GM21576 (cell line): ENCODE results near the gene ESRRA.
"Not testable (repeated sequence)": the region's sequence is repeated elsewhere in the genome, so short reads cannot be mapped to it uniquely, and the experiment has no call there.

ENCODE experiments used
- ATAC-seq: cut with Tn5 transposase; IDR thresholded peaks from one replicate; pipeline ENCODE4 v1.9.1; 2021; ENCODE audit warnings: mild to moderate bottlenecking, moderate library complexity; ENCODE audit not compliant: unreplicated experiment

The ESRRA gene

GRCh38 chr11:64307795-64308194 is 2.5 kb downstream of the ESRRA start:
- ATAC-seq: not testable (repeated sequence)

- ATAC-seq: no peak
Observed at GRCh38 chr11:64312947-64313346, 7.6 kb downstream of the ESRRA start.

DNA sequence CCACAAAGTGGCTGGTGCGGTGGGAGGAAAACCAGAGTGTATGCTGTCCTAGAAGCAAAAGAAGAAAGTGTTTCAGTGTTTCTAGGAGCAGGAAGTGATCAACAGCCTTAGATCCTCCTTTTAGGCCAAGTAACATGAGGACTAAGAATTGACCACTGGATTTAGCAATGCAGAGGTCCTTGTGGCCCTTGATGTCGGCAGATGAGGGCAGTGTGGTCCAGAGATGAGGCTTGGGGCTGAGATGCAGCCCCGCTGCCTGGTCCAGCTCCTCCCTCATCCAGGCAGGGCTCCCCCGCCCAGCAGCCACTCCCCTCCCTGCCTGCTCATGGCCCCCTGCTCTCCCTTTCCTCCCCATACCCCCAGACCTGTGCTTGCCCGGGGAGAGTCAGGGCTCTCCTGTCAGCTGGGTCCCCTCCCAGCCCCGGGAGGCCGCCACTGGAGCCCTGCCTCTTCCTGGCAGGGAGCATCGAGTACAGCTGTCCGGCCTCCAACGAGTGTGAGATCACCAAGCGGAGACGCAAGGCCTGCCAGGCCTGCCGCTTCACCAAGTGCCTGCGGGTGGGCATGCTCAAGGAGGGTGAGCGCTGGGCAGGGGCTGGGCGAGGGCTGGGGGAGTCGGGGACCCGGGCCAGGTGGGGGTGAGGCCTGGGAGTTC is 8.3 kb downstream of the ESRRA start:
- ATAC-seq: no peak

DNA sequence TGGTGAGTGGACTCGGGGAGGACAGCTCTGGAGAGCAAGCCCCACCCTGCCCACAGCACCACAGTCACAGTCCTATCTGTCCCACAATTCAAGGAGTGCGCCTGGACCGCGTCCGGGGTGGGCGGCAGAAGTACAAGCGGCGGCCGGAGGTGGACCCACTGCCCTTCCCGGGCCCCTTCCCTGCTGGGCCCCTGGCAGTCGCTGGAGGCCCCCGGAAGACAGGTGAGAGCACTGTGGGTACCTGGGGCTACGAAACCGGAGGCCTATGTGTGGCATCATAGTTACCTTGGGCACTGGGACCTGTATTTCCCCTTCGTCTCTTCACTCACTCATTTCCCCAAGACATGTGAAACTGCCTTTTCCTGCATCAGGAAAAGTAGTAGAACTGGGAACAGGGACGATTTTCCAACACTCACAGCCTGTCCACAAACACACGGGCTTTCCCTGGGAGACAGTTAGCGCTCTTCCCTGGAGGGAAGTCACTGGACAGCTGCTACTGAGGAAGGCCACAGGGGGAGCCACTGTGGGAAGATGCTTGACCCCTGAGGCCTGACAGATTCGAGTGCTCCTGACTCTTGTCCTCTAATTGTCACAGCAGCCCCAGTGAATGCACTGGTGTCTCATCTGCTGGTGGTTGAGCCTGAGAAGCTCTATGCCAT is 9.0 kb downstream of the ESRRA start:
- ATAC-seq: no peak

- no peak for ATAC-seq
Observed at GRCh38 chr11:64314805-64315561, 9.7 kb downstream of the ESRRA start.

DNA sequence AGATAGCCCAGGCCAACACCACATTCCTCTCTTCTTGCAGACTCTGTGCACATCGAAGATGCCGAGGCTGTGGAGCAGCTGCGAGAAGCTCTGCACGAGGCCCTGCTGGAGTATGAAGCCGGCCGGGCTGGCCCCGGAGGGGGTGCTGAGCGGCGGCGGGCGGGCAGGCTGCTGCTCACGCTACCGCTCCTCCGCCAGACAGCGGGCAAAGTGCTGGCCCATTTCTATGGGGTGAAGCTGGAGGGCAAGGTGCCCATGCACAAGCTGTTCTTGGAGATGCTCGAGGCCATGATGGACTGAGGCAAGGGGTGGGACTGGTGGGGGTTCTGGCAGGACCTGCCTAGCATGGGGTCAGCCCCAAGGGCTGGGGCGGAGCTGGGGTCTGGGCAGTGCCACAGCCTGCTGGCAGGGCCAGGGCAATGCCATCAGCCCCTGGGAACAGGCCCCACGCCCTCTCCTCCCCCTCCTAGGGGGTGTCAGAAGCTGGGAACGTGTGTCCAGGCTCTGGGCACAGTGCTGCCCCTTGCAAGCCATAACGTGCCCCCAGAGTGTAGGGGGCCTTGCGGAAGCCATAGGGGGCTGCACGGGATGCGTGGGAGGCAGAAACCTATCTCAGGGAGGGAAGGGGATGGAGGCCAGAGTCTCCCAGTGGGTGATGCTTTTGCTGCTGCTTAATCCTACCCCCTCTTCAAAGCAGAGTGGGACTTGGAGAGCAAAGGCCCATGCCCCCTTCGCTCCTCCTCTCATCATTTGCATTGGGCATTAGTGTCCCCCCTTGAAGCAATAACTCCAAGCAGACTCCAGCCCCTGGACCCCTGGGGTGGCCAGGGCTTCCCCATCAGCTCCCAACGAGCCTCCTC is 10.6 kb downstream of the ESRRA start:
- not testable (repeated sequence) for ATAC-seq

GRCh38 chr11:64316672-64317324 is 11.5 kb downstream of the ESRRA start:
- ATAC-seq: peak; percentile 6

DNA sequence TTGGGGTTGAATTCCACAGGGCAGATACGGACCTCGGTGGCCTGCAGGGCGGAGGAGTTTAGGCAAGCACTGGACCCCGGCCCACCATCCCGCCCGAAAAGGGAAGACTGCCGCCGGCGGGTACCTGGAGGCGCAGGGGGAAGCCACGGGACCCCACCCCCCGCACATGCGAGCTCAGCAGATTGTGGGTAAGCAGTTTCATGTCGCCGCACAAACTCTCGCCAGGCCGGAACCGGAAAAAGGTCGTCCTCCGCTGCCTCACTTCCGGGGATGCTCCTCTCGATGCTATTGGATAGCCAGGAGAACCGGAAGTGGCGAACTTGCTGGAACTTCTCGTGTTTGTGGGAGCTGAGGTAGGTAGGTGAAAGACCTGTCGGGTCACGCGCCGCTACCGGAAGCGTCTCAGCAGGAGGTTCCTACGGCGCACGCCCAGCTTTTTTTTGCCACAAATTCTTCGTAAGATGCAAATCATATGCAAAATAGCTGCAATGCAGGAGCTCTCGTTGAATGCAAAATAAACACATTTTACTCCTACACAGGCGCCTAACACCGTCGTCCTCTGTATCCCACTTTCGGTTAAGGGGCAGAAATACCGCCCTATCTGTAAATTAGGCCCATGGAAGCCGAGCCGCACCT is 12.1 kb downstream of the ESRRA start, which contains the start of gene TRMT112:
TSS of gene TRMT112 (minus strand) at position 235 of the 636 bp plus-strand sequence. CDS start at position 202, 33 bp downstream.
- peak; percentile 49 for ATAC-seq

- peak; percentile 64 for ATAC-seq
Observed at GRCh38 chr11:64317961-64318765, 12.8 kb downstream of the ESRRA start, which contains the start of gene PRDX5. TSS of gene PRDX5 (plus strand) at chr11:64318121. CDS start at chr11:64318216, 95 bp downstream.

DNA sequence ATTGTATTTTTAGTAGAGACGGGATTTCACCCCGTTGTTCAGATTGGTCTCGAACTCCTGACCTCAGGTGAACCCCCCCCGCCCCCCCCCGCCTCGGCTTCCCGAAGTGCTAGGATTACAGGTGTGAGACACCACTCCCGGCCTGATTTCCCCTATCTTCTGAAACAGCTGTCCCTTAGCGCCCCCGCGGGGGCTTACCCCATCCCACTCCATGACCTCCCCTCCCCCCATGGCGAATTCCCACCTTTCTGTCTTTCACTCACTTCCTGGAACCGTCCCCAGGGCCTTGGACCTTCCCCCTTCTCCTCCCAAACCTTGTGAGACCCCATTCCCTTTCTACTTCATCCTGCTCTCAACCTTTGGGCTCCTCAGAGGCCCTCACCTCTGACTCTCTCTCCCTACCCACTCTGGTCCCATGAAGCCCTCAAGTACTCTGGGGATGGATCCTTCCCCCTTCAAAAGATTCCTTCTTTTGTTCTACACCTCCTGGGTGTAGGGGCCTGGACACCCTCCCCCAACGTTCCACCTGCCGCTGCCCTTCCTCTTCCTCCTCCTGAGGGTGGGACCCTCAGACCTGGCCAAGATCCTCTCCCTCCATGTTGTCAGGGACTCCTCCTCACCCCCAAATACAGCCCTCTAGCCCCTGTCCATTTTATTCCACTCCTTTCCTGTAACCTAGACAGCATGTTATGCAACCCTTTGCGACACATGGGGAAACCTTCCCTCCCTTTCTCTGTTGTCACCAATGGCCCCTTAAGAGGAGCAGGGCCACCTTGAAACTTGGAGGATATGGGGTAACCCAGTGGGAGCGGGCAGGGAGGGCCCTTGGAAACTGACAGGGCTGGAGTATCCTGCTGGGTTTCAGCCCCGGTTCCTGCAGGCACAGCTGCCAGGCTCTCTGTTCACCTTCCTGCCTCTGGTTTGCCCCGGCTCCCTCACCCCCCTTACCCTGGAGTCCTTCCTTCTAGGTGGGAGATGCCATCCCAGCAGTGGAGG is 13.7 kb downstream of the ESRRA start:
- no peak for ATAC-seq

- ATAC-seq: no peak
Observed at GRCh38 chr11:64320556-64320955, 15.2 kb downstream of the ESRRA start.

DNA sequence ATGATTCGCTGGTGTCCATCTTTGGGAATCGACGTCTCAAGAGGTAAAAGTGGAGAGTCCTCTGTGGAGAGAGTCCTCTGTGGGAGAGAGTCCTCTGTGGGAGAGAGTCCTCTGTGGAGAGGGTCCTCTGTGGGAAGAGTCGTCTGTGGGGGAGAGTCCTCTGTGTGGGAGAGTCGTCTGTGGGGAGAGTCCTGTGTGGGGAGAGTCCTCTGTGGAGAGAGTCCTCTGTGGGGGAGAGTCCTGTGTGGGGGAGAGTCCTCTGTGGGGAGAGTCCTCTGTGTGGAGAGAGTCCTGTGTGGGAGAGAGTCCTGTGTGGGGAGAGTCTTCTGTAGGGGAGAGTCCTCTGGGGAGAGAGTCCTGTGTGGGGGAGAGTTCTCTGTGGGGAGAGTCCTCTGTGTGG is 15.7 kb downstream of the ESRRA start:
- no peak for ATAC-seq

GRCh38 chr11:64321533-64321932 is 16.2 kb downstream of the ESRRA start:
- no peak for ATAC-seq

DNA sequence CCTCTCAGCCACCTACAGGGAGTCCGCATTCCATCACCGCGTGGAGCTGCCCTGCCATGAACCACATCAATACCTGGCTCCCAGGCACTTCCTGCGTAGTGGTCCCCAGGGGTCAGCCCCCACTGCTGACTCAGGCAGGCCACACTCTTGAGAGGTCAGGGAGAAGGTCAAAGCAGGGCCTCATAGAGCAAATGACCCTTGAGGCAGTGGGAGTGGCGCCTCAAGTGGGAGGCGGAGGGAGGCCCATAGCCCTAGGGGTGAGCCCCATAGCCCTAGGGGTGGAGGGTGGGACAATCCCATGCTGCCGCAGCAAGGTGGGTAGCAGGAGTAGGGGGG is 17.6 kb downstream of the ESRRA start:
- ATAC-seq: no peak

- no peak for ATAC-seq
Observed at GRCh38 chr11:64323373-64323772, 18.0 kb downstream of the ESRRA start.

DNA sequence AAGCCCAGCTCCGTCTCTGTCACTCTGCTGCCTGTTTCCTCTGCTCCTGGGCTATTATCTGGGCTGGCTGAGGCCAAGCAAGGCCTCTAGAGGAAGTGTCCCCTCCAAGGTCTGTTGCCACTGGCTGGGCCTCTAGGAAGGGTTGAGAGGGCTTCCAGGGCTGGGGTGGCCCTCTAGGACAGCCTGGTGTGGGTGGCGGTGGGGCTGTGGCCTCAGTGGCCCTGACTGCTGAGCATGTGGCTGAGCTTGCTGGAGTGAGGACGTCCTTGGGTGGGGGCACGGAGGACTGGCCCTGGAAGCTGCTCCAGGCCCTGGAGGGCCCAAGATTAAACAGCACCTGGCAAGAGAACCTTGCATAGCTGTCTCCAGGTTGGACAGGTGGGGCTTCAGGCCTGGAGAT is 18.7 kb downstream of the ESRRA start:
- ATAC-seq: not testable (repeated sequence)

GRCh38 chr11:64324692-64325469 is 19.6 kb downstream of the ESRRA start:
- no peak for ATAC-seq
